ENCODE measurements around the gene PABPN1L. TPM values are rescaled to one million over a fixed set of nuclear protein-coding genes. Genes with fewer than 3 reads are reported as not detected.

The PABPN1L gene
- total RNA-seq, 1 donor from 2014 or later: not detected

DNA sequence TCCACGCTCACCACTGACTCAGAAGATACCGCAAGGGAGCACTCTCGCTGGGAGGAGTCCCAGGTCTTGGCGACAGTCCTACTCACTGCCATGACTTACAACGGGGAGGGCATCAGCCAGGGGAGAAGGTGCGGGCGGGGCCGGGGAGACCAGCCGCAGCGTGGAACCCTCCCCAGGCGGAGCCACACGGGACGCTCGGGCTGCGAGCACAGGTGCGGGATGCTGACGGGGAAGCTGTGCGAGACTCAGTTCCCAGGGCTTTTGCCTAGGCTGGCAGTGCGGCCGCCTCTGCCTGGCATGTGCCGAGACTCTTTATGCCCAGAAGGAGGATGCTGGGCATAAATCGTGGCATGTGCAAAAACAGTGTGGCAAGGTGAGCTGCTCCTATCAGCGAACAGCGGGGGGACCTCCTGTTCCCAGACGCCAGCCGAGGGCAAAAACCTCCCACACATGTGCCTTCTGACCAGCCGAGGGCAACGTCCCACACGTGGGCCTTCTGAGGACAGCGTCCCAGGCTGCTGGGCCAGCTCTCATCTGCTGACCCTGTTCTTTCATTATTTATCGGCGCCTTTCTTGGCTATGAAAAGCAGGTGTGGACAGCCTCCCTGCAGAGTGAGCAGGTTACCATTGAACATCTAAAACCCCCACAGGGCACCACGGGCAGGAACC, 15.8 kb downstream of the PABPN1L start:
- no peak for DNase-seq (ENCODE audit: low read depth, low spot score)
- Mint-ChIP-seq H3K27ac (ENCODE audit: unreplicated experiment) (no peak overlapping the region), H3K4me3 (no peak overlapping the region), H3K9me3 (no peaks in the 10 kb centered on the region), H3K27me3 (ENCODE audit: low read depth) (no peaks in the 10 kb centered on the region), H3K36me3 (ENCODE audit: low read depth) (no peaks in the 10 kb centered on the region), H3K4me1 (peaks cover 8% of the 10 kb centered on the region)
- no peak for TF ChIP-seq CTCF (conservative IDR thresholded peaks at IDR 0.05)

GRCh38 chr16:88848557-88848956, 17.9 kb downstream of the PABPN1L start:
- Mint-ChIP-seq H3K27me3 (ENCODE audit: low read depth) (no peaks in the 10 kb centered on the region), H3K4me1 (peaks cover 3% of the 10 kb centered on the region), H3K36me3 (ENCODE audit: low read depth) (no peaks in the 10 kb centered on the region), H3K27ac (ENCODE audit: unreplicated experiment) (no peak overlapping the region), H3K9me3 (no peaks in the 10 kb centered on the region), H3K4me3 (no peak overlapping the region)
- no peak for DNase-seq (ENCODE audit: low read depth, low spot score)
- no peak for TF ChIP-seq CTCF (conservative IDR thresholded peaks at IDR 0.05)

- Mint-ChIP-seq H3K9me3 (no peaks in the 10 kb centered on the region), H3K27ac (ENCODE audit: unreplicated experiment) (no peak overlapping the region), H3K4me3 (no peak overlapping the region), H3K4me1 (peaks cover 3% of the 10 kb centered on the region), H3K36me3 (ENCODE audit: low read depth) (no peaks in the 10 kb centered on the region), H3K27me3 (ENCODE audit: low read depth) (no peaks in the 10 kb centered on the region)
- no peak for TF ChIP-seq CTCF (conservative IDR thresholded peaks at IDR 0.05)
- DNase-seq (ENCODE audit: low read depth, low spot score): no peak
Measured at GRCh38 chr16:88847654-88848053, 18.8 kb downstream of the PABPN1L start.

DNA sequence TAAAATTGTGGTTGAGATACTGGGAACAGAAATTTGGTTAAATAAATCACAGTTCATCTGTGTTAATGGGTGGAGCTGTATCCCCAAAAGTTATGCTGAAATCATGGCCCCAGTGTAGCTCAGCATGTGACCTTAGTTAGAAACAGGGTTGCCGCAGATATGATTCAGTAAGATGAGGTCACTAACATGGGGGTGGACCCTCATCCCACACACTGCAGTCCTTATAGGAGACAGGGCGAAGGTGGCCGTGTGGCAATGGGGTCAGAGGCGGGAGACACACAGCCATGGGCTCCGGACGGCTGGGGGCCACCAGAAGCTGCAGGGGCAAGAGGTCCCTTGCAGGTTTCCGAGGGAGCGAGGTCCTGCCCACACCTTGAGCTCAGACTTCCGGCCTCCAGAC, 20.4 kb downstream of the PABPN1L start:
- no peak for DNase-seq (ENCODE audit: low read depth, low spot score)
- H3K27ac Mint-ChIP-seq (ENCODE audit: unreplicated experiment): no peak overlapping the region
- no peaks in the 10 kb centered on the region for H3K36me3 Mint-ChIP-seq (ENCODE audit: low read depth)
- no peak overlapping the region for H3K4me3 Mint-ChIP-seq
- no peaks in the 10 kb centered on the region for H3K27me3 Mint-ChIP-seq (ENCODE audit: low read depth)
- no peak for TF ChIP-seq CTCF (conservative IDR thresholded peaks at IDR 0.05)
- H3K9me3 Mint-ChIP-seq: no peaks in the 10 kb centered on the region
- H3K4me1 Mint-ChIP-seq: no peaks in the 10 kb centered on the region

- TF ChIP-seq CTCF (conservative IDR thresholded peaks at IDR 0.05): peak; percentile 19
- H3K27ac Mint-ChIP-seq (ENCODE audit: unreplicated experiment): no peak overlapping the region
Measured at GRCh38 chr16:88844419-88845036, 21.9 kb downstream of the PABPN1L start.

More at GRCh38 chr16:88844419-88845036, 21.9 kb downstream of the PABPN1L start:
- Mint-ChIP-seq H3K9me3 (no peaks in the 10 kb centered on the region), H3K4me3 (no peak overlapping the region), H3K36me3 (ENCODE audit: low read depth) (no peaks in the 10 kb centered on the region), H3K27me3 (ENCODE audit: low read depth) (no peaks in the 10 kb centered on the region), H3K4me1 (no peaks in the 10 kb centered on the region)
- DNase-seq (ENCODE audit: low read depth, low spot score): no peak
